Astrocyte (in vitro differentiated cells and primary cell): Measurements from ENCODE around the gene RAD51B.

Source experiments
- EZH2 ChIP-seq: IDR thresholded peaks from 2 replicates; pipeline ENCODE4 v1.6.1; 2012; ENCODE audit warnings: mild to moderate bottlenecking, low read length, inconsistent platforms; ENCODE audit not compliant: insufficient read depth
- TF ChIP-seq, protein P1 (sequence below): IDR thresholded peaks from 2 replicates; pipeline ENCODE4 v1.5.1; 2011; ENCODE audit warnings: low read depth, mild to moderate bottlenecking, inconsistent platforms, low read length, moderate library complexity; ENCODE audit not compliant: insufficient read depth

DNA sequence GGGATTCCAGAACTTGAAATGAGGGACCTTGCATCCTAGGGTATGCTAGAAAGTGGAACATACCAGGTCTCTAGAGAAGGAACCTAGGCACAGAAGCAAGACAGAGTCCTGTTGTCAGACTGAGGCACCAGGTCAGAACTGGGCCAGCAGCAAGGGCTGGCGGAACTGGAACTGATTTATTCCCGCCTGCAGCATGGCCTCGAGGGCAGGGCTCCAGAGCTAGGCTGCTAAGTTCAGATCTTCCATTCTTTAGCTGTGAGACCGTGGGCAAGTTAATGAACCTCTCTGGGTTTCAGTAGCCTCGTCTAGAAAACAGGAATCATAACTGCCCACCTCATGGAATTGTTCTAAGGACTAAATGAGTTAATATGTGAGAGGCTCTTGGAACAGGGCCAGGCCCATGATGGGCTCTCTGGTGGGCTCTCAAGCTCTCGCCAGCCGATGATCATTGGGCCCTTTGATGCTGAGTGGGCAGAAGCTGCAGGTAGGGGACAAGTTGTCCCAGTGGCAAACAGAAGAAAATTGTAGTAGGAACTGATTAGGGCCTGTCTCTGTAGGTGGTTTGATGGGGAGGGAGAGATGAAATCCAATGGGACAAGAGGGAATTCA is 773.5 kb downstream of the RAD51B start:
- TF ChIP-seq, protein P1, sequence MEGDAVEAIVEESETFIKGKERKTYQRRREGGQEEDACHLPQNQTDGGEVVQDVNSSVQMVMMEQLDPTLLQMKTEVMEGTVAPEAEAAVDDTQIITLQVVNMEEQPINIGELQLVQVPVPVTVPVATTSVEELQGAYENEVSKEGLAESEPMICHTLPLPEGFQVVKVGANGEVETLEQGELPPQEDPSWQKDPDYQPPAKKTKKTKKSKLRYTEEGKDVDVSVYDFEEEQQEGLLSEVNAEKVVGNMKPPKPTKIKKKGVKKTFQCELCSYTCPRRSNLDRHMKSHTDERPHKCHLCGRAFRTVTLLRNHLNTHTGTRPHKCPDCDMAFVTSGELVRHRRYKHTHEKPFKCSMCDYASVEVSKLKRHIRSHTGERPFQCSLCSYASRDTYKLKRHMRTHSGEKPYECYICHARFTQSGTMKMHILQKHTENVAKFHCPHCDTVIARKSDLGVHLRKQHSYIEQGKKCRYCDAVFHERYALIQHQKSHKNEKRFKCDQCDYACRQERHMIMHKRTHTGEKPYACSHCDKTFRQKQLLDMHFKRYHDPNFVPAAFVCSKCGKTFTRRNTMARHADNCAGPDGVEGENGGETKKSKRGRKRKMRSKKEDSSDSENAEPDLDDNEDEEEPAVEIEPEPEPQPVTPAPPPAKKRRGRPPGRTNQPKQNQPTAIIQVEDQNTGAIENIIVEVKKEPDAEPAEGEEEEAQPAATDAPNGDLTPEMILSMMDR: no peak
- TF ChIP-seq EZH2: no peak
